K562 (cell line): Measurements from ENCODE around the gene CEP131. TPM values are rescaled to one million over a fixed set of nuclear protein-coding genes. Genes with fewer than 3 reads are reported as not detected.

Experiments
- ATAC-seq: fragments of 200-7000 bp; cut with Tn5 transposase; 3 replicates; pipeline ENCODE4 v1.9.1; 2020; ENCODE audit warnings: moderate library complexity
- BruUV-seq: library from RNA; stranded (reverse); fragments of 400-500 nt; replicated peaks from 2 replicates; lab custom pipeline; 2021; lab: Mats Ljungman, UMichigan
- CTCF ChIA-PET: fragments of 300-600 bp; formaldehyde crosslinking; extraction: SDS; loops from one replicate; lab custom pipeline; 2021; ENCODE audit warnings: low intra/inter-chr PET ratio; lab: Yijun Ruan, JAX
- POLR2A ChIA-PET: fragments of 300-600, 350-650 bp; sonication (Branson Sonifier 250); formaldehyde crosslinking; extraction: SDS; loops from one replicate; lab custom pipeline; 2021; ENCODE audit warnings: antibody characterized with exemption, inconsistent platforms; lab: Yijun Ruan, JAX
- DNase-seq, 4 experiments: peaks; one replicate each; pipeline versions ENCODE4 v3.0.0 to v3.0.0-alpha.2; 2011 to 2018; ENCODE audit warnings: low spot score in 3 of 4, mixed read lengths in 3 of 4; ENCODE audit errors: extremely low read depth in 1 of 4
- FAIRE-seq: peaks from 2 replicates; lab custom pipeline; 2011; peaks lifted over from hg19 to GRCh38; lab: Jason Lieb, UNC
- H2AFZ ChIP-seq: 2 replicates; pipeline ENCODE4 v1.6.0; 2011; ENCODE audit warnings: low read depth, low read length, control low read depth, inconsistent platforms
- H3K27ac ChIP-seq: fragments of 200-600 bp; 3 replicates; pipeline ENCODE4 v1.8.0; 2011; ENCODE audit warnings: low read depth, mild to moderate bottlenecking, control low read depth, inconsistent platforms, low read length, moderate library complexity, mixed read lengths; ENCODE audit errors: extremely low read depth
- H3K27me3 ChIP-seq, 2 experiments: fragments of 300-600 bp in 1 of 2; 2 replicates in 1 of 2; 3 replicates in 1 of 2; pipeline versions ENCODE4 v1.6.0 to v1.8.0; 2011; ENCODE audit warnings: inconsistent platforms in 2 of 2, low read length in 2 of 2, mild to moderate bottlenecking in 1 of 2, mixed read lengths in 1 of 2, moderate library complexity in 1 of 2; ENCODE audit not compliant: control insufficient read depth in 2 of 2, insufficient read depth in 2 of 2
- H3K36me3 ChIP-seq: fragments of 300-600 bp; 3 replicates; pipeline ENCODE4 v1.8.0; 2011; ENCODE audit warnings: mild to moderate bottlenecking, low read length, inconsistent platforms; ENCODE audit not compliant: control insufficient read depth, insufficient read depth
- H3K4me1 ChIP-seq, 2 experiments: fragments of 200-600 bp in 1 of 2; replicated peaks in 1 of 2; 2 replicates in 1 of 2; 3 replicates in 1 of 2; pipeline versions ENCODE4 v1.5.1 to v1.8.0; 2011; ENCODE audit warnings: inconsistent platforms in 2 of 2, low read length in 2 of 2, mild to moderate bottlenecking in 1 of 2, mixed read lengths in 1 of 2, moderate library complexity in 1 of 2; ENCODE audit not compliant: control insufficient read depth in 2 of 2, insufficient read depth in 2 of 2
- H3K4me2 ChIP-seq: 2 replicates; pipeline ENCODE4 v1.6.1; 2011; ENCODE audit warnings: low read length, control low read depth, inconsistent platforms, mixed read lengths; ENCODE audit not compliant: insufficient read depth
- H3K4me3 ChIP-seq: fragments of 200-600 bp; sonication (generic), shearing (Covaris generic); 2 replicates; pipeline ENCODE4 v1.5.1; 2016; ENCODE audit warnings: control low read depth, inconsistent platforms
- H3K79me2 ChIP-seq: fragments of 200-600 bp; 3 replicates; pipeline ENCODE4 v1.8.0; 2011; ENCODE audit warnings: low read length, inconsistent platforms; ENCODE audit not compliant: control insufficient read depth, insufficient read depth
- H3K9ac ChIP-seq, 2 experiments: 2 replicates each; pipeline versions ENCODE4 v1.6.0 to v1.6.1; 2011; ENCODE audit warnings: low read depth in 2 of 2, low read length in 2 of 2, control low read depth in 1 of 2, inconsistent platforms in 1 of 2, mild to moderate bottlenecking in 1 of 2, mixed read lengths in 1 of 2; ENCODE audit not compliant: insufficient read depth in 1 of 2
- H3K9me1 ChIP-seq: one replicate; pipeline ENCODE4 v1.6.0; 2011; ENCODE audit warnings: inconsistent platforms, mild to moderate bottlenecking, low read length, moderate library complexity; ENCODE audit not compliant: control insufficient read depth, insufficient read depth
- H3K9me3 ChIP-seq: replicated peaks from 2 replicates; pipeline ENCODE4 v1.5.1; 2011; ENCODE audit warnings: low read depth, low read length, inconsistent platforms; ENCODE audit not compliant: control insufficient read depth, insufficient read depth
- H4K20me1 ChIP-seq: replicated peaks from 2 replicates; pipeline ENCODE4 v1.6.1; 2011; ENCODE audit warnings: low read length, inconsistent platforms, mixed read lengths; ENCODE audit not compliant: control insufficient read depth, insufficient read depth
- CTCF ChIP-seq, 3 experiments: IDR thresholded peaks in 2 of 3; conservative IDR thresholded peaks in 1 of 3; 2 replicates each; pipeline ENCODE4 v1.5.1; 2011 to 2012; ENCODE audit warnings: low read length in 3 of 3, mild to moderate bottlenecking in 3 of 3, control low read depth in 2 of 3, improper control_type of control experiment in 1 of 3, inconsistent platforms in 1 of 3, low read depth in 1 of 3, mixed read lengths in 1 of 3, moderate library complexity in 1 of 3; ENCODE audit not compliant: insufficient read depth in 2 of 3
- HDGF ChIP-seq: fragments of 450-650 bp; IDR thresholded peaks from 2 replicates; pipeline ENCODE4 v1.6.1; 2016
- POLR3A ChIP-seq: IDR thresholded peaks from 2 replicates; pipeline ENCODE4 v1.6.1; 2011; ENCODE audit warnings: borderline replicate concordance, mild to moderate bottlenecking, moderate library complexity; ENCODE audit not compliant: insufficient read length, insufficient read depth; ENCODE audit errors: extremely low read depth
- RAD21 ChIP-seq, 2 experiments: fragments of 250-450 bp in 1 of 2; fragments of 450-650 bp in 1 of 2; sonication (Bioruptor Pico) in 1 of 2; formaldehyde crosslinking in 1 of 2; IDR thresholded peaks in 1 of 2; conservative IDR thresholded peaks in 1 of 2; 2 replicates each; pipeline versions ENCODE4 v1.4.0 to v1.8.0; 2020 to 2022; ENCODE audit warnings: mild to moderate bottlenecking in 2 of 2, moderate library complexity in 1 of 2
- RB1 ChIP-seq: fragments of 450-650 bp; IDR thresholded peaks from 2 replicates; pipeline ENCODE4 v1.6.1; 2017; ENCODE audit warnings: low read depth, mild to moderate bottlenecking
- RBFOX2 ChIP-seq: fragments of 200-400 bp; formaldehyde crosslinking; IDR thresholded peaks from 2 replicates; pipeline ENCODE4 v1.6.1; 2017; ENCODE audit warnings: low read depth, mild to moderate bottlenecking, low read length, moderate library complexity
- RBM22 ChIP-seq: fragments of 200-400 bp; formaldehyde crosslinking; IDR thresholded peaks from 2 replicates; pipeline ENCODE4 v1.6.1; 2018; ENCODE audit warnings: low read length, low read depth; ENCODE audit not compliant: poor library complexity, severe bottlenecking
- RCOR1 ChIP-seq, 2 experiments: IDR thresholded peaks; 2 replicates each; pipeline ENCODE4 v1.6.1; 2012; ENCODE audit warnings: low read depth in 2 of 2, low read length in 2 of 2, borderline replicate concordance in 1 of 2, improper control_type of control experiment in 1 of 2
- RFX7 ChIP-seq: fragments of 250-450 bp; sonication (Bioruptor Pico); IDR thresholded peaks from 2 replicates; pipeline ENCODE4 v1.5.1; 2021; ENCODE audit warnings: mild to moderate bottlenecking
- SMARCB1 ChIP-seq: IDR thresholded peaks from 2 replicates; pipeline ENCODE4 v1.6.1; 2011; ENCODE audit warnings: improper control_type of control experiment, low read depth; ENCODE audit not compliant: insufficient read length
- ZBTB33 ChIP-seq: sonication (generic); formaldehyde crosslinking; IDR thresholded peaks from 2 replicates; pipeline ENCODE4 v1.8.1; 2023; ENCODE audit warnings: mild to moderate bottlenecking, missing genetic modification reagents
- ZNF778 ChIP-seq: fragments of 450-650 bp; formaldehyde crosslinking; IDR thresholded peaks from 2 replicates; pipeline ENCODE4 v1.4.0; 2020; ENCODE audit warnings: mild to moderate bottlenecking, moderate library complexity
- WGBS: fragments of 100-300 bp; shearing (Covaris generic); methylation state at CpG from one replicate; pipeline ENCODE4 v1.1.6; 2016; ENCODE audit warnings: low coverage, mixed read lengths; ENCODE audit not compliant: insufficient coverage; ENCODE audit errors: missing lambda C conversion rate; 5-methylcytosine and 5-hydroxymethylcytosine counted together
- in situ Hi-C: fragments of 300-500 bp; cut with MboI; formaldehyde crosslinking; loops from 4 replicates; pipeline ENCODE4 v1.15.0; 2018; ENCODE audit warnings: inconsistent platforms, mixed read lengths
- intact Hi-C: fragments of 100-400 bp; cut with micrococcal nuclease; formaldehyde crosslinking; loops from 2 replicates; pipeline ENCODE4 v1.14.2; 2022
- polyA plus RNA-seq, 8 experiments: library from polyadenylated mRNA; depleted of rRNA in 4 of 8; stranded (reverse) in 5 of 8; unstranded in 3 of 8; fragments of >200 nt; fragmentation: Nextera tagmentation in 2 of 8; fragmentation: Illumina TruSeq in 1 of 8; extraction: Ambion mirVana in 2 of 8; extraction: Trizol in 1 of 8; gene quantifications; 2 replicates each; pipeline versions ENCODE4 v1.2.1 to v1.2.3, GENCODE V29; 2011 to 2014; ENCODE audit warnings: inconsistent platforms in 1 of 8, missing spikeins in 1 of 8
- total RNA-seq, 7 experiments: library from RNA; depleted of rRNA in 6 of 7; stranded (reverse); fragments of >200 nt in 6 of 7; fragmentation: Illumina TruSeq in 2 of 7; extraction: Trizol in 2 of 7; gene quantifications; 2 replicates each; pipeline versions ENCODE4 v1.2.1 to v1.2.3, GENCODE V29; 2011 to 2021; ENCODE audit warnings: low replicate concordance in 1 of 7

Gene CEP131
- total and polyA plus RNA-seq, 9 of the 15 experiments (the other 6 are each of a cell fraction or from before 2014, with no cell fraction given) = 0.24 to 21.2 (median 2.3) TPM

- Histone ChIP-seq H3K4me1 (peaks cover 10 to 89% of the 10 kb centered on the region in 2 experiments; a peak in 4 of 5 replicates), H3K9ac (peak overlapping the region in 1 of 2 experiments; percentile 19; a peak in 1 of 4 replicates), H4K20me1 (peaks cover 6% of the 10 kb centered on the region; the same call in 1 of the 2 replicates), H3K79me2 (peaks cover 34% of the 10 kb centered on the region), H3K4me3 (no peak overlapping the region), H2AFZ (no peak overlapping the region), H3K36me3 (peaks cover 19% of the 10 kb centered on the region; the same call in 1 of the 3 replicates), H3K27ac (no peak overlapping the region), H3K9me3 (no peaks in the 10 kb centered on the region), H3K9me1 (no peaks in the 10 kb centered on the region), H3K27me3 (no peaks in the 10 kb centered on the region), H3K4me2 (no peak overlapping the region)
- BruUV-seq = no TSS peak
- WGBS = 60% methylated on average over 17 of the region's 26 CpGs
- FAIRE-seq (peak; percentile 82), DNase-seq (peak; percentile 75 to 84 (median 79)), ATAC-seq (peak; percentile 50)
- in situ Hi-C loops (loop anchor here (25.0 kb wide), 1 partner anchor 105 kb away; no protein-coding TSS in a partner anchor), intact Hi-C loops (loop anchor here (1.0 kb wide), 1 partner anchor 100 kb away; no protein-coding TSS in a partner anchor)
- CTCF ChIA-PET = interaction anchor here (0.7 to 2.0 kb wide), 4 partner anchors 99 to 252 kb away, joined by 3 to 17 read pairs (median 5); no protein-coding TSS in a partner anchor
- POLR2A ChIA-PET = interaction anchor here (0.7 kb wide), 1 partner anchor 53 kb away, joined by 4 read pairs; the partner anchor contains the start of gene SLC38A10
- TF ChIP-seq RCOR1 (IDR thresholded peaks at IDR 0.05; ENCODE audit: borderline replicate concordance in 1 of 2, low read depth in 2 of 2, low read length in 2 of 2) (peak in 1 of 2 experiments; percentile 46; a peak in 1 of 4 replicates), ZNF778 (CRISPR knock-in tag) (no peak), CTCF (IDR thresholded peaks at IDR 0.05 in 2 of 3, conservative IDR thresholded peaks at IDR 0.05 in 1 of 3; ENCODE audit: insufficient read depth in 2 of 3, low read depth in 1 of 3, low read length in 3 of 3) (peak; percentile 84 to 94 (median 86)), RBM22 (peak; percentile 58), RAD21 (CRISPR knock-in tag; conservative IDR thresholded peaks at IDR 0.05 in 1 of 2, IDR thresholded peaks at IDR 0.05 in 1 of 2) (peak; percentile 75 to 80), ZBTB33 (CRISPR knock-in tag) (peak; percentile 60; the same call in 1 of the 2 replicates), RBFOX2 (peak; percentile 44; the same call in 1 of the 2 replicates), POLR3A (no peak), SMARCB1 (no peak), HDGF (0 out of 2 replicates have a peak, but pooled peaks have one; percentile 50), RFX7 (CRISPR knock-in tag) (no peak), RB1 (peak; percentile 43; the same call in 1 of the 2 replicates)
These were observed 19.1 kb upstream of the CEP131 start for GRCh38 chr17:81241648-81242420.
